ENCODE results near the gene ATF7.

- TF ChIP-seq POLR2AphosphoS5 (IDR thresholded peaks at IDR 0.05; ENCODE audit: borderline replicate concordance, low read depth, low read length), result no peak
- no peak for TF ChIP-seq EZH2 (IDR thresholded peaks at IDR 0.05)
Measured at GRCh38 chr12:53611304-53611703, 14.9 kb downstream of the ATF7 start.
